WTC11 (cell line): Measurements from ENCODE around the gene ISG20. TPM values are rescaled to one million over a fixed set of nuclear protein-coding genes. Genes with fewer than 3 reads are reported as not detected.

Source experiments
- ATAC-seq: fragments of 200-7000 bp; cut with Tn5 transposase; 2 replicates; pipeline ENCODE4 v1.10.0; 2021; ENCODE audit warnings: mild to moderate bottlenecking, moderate library complexity
- CTCF ChIA-PET: fragments of 300-600 bp; sonication (Branson Sonifier 250); formaldehyde crosslinking; loops from one replicate; lab custom pipeline; 2021; ENCODE audit warnings: antibody characterized with exemption; lab: Charles Lee
- POLR2A ChIA-PET: fragments of 350-600 bp; sonication (Branson Sonifier 250); formaldehyde crosslinking; loops from one replicate; lab custom pipeline; 2021; ENCODE audit warnings: antibody characterized with exemption; lab: Charles Lee
- DNase-seq: peaks from one replicate; pipeline ENCODE4 v3.0.0; 2021; ENCODE audit warnings: low spot score
- H3K27ac Mint-ChIP-seq: 2 replicates; pipeline ENCODE4 v1.8.0; 2021; ENCODE audit warnings: mixed read lengths
- H3K27me3 Mint-ChIP-seq: 2 replicates; pipeline ENCODE4 v1.8.0; 2021; ENCODE audit warnings: low read depth, mild to moderate bottlenecking, moderate library complexity, mixed read lengths
- H3K36me3 Mint-ChIP-seq: 2 replicates; pipeline ENCODE4 v1.8.0; 2021; ENCODE audit warnings: mixed read lengths
- H3K4me1 Mint-ChIP-seq: 2 replicates; pipeline ENCODE4 v1.8.0; 2022; ENCODE audit warnings: mixed read lengths
- H3K4me3 Mint-ChIP-seq: 2 replicates; pipeline ENCODE4 v1.8.0; 2021; ENCODE audit warnings: mild to moderate bottlenecking, moderate library complexity, mixed read lengths
- H3K9me3 Mint-ChIP-seq: 2 replicates; pipeline ENCODE4 v1.8.0; 2021; ENCODE audit warnings: mixed read lengths
- CDX4 ChIP-seq: fragments of 250-450 bp; sonication (Bioruptor Pico); IDR thresholded peaks from 2 replicates; pipeline ENCODE4 v1.9.0; 2021; ENCODE audit warnings: moderate library complexity, mild to moderate bottlenecking, inconsistent platforms, borderline replicate concordance
- E2F5 ChIP-seq: sonication (generic); formaldehyde crosslinking; IDR thresholded peaks from 2 replicates; pipeline ENCODE4 v1.8.1; 2022; ENCODE audit warnings: mild to moderate bottlenecking, moderate library complexity, missing genetic modification reagents
- ESRRA ChIP-seq: sonication (generic); formaldehyde crosslinking; IDR thresholded peaks from 2 replicates; pipeline ENCODE4 v1.8.1; 2022; ENCODE audit warnings: mild to moderate bottlenecking, missing genetic modification reagents, borderline replicate concordance
- GABPB1 ChIP-seq: sonication (generic); formaldehyde crosslinking; IDR thresholded peaks from 2 replicates; pipeline ENCODE4 v1.8.1; 2023; ENCODE audit warnings: mild to moderate bottlenecking, missing genetic modification reagents
- GTF2I ChIP-seq: fragments of 250-450 bp; sonication (Bioruptor Pico); conservative IDR thresholded peaks from 2 replicates; pipeline ENCODE4 v1.4.0; 2021; ENCODE audit warnings: mild to moderate bottlenecking
- JUN ChIP-seq: sonication (generic); formaldehyde crosslinking; IDR thresholded peaks from 2 replicates; pipeline ENCODE4 v1.8.0; 2023; ENCODE audit warnings: mild to moderate bottlenecking, missing genetic modification reagents
- NFE2L1 ChIP-seq: sonication (generic); formaldehyde crosslinking; IDR thresholded peaks from 2 replicates; pipeline ENCODE4 v1.8.1; 2023; ENCODE audit warnings: missing genetic modification reagents
- SP1 ChIP-seq: sonication (generic); formaldehyde crosslinking; conservative IDR thresholded peaks from 2 replicates; pipeline ENCODE4 v1.8.1; 2022; ENCODE audit warnings: missing genetic modification reagents
- USF2 ChIP-seq: sonication (generic); formaldehyde crosslinking; IDR thresholded peaks from 2 replicates; pipeline ENCODE4 v1.8.1; 2023; ENCODE audit warnings: mild to moderate bottlenecking, missing genetic modification reagents, moderate library complexity
- ZBTB21 ChIP-seq: sonication (generic); formaldehyde crosslinking; IDR thresholded peaks from 2 replicates; pipeline ENCODE4 v1.8.1; 2023; ENCODE audit warnings: mild to moderate bottlenecking, missing genetic modification reagents, borderline replicate concordance
- ZNF121 ChIP-seq: sonication (generic); formaldehyde crosslinking; IDR thresholded peaks from 2 replicates; pipeline ENCODE4 v1.8.0; 2023; ENCODE audit warnings: missing genetic modification reagents
- ZNF232 ChIP-seq: sonication (generic); formaldehyde crosslinking; IDR thresholded peaks from 2 replicates; pipeline ENCODE4 v1.8.0; 2022; ENCODE audit warnings: mild to moderate bottlenecking, missing genetic modification reagents
- ZNF263 ChIP-seq: sonication (generic); formaldehyde crosslinking; IDR thresholded peaks from 2 replicates; pipeline ENCODE4 v1.8.1; 2022; ENCODE audit warnings: low read depth, mild to moderate bottlenecking, moderate library complexity, missing genetic modification reagents
- ZNF425 ChIP-seq: fragments of 250-450 bp; sonication (Bioruptor Pico); conservative IDR thresholded peaks from 2 replicates; pipeline ENCODE4 v1.9.0; 2021; ENCODE audit warnings: mild to moderate bottlenecking
- ZNF512 ChIP-seq: sonication (generic); formaldehyde crosslinking; IDR thresholded peaks from 2 replicates; pipeline ENCODE4 v1.8.1; 2022; ENCODE audit warnings: missing genetic modification reagents, borderline replicate concordance
- ZNF532 ChIP-seq: fragments of 250-450 bp; sonication (Bioruptor Pico); IDR thresholded peaks from 2 replicates; pipeline ENCODE4 v1.9.0; 2021; ENCODE audit warnings: mild to moderate bottlenecking, borderline replicate concordance
- total RNA-seq: library from RNA; stranded (reverse); gene quantifications from 3 replicates; pipeline ENCODE4 v1.2.3, GENCODE V29; 2021

ISG20 gene
- total RNA-seq, 1 experiment from 2014 or later, result 5.6 TPM

- no peak for TF ChIP-seq USF2 (CRISPR knock-in tag)
- TF ChIP-seq GABPB1, result no peak
Observed at GRCh38 chr15:88653200-88654064, 14.6 kb downstream of the ISG20 start (continued).

- DNase-seq, result no peak
- ATAC-seq, result no peak
- H3K4me3 Mint-ChIP-seq, result no peak overlapping the region
- no peaks in the 10 kb centered on the region for H3K27me3 Mint-ChIP-seq
- no peaks in the 10 kb centered on the region for H3K36me3 Mint-ChIP-seq
- no peak overlapping the region; the same call in 1 of the 2 replicates for H3K27ac Mint-ChIP-seq
- ChIA-PET POLR2A (no interaction called here), CTCF (interaction anchor here (0.8 kb wide), 1 partner anchor 170 kb away, joined by 3 read pairs; no protein-coding TSS in a partner anchor)
- H3K4me1 Mint-ChIP-seq, result peaks cover 20% of the 10 kb centered on the region
- H3K9me3 Mint-ChIP-seq, result no peaks in the 10 kb centered on the region
- TF ChIP-seq NFE2L1 (CRISPR knock-in tag), result no peak
- TF ChIP-seq ESRRA (CRISPR knock-in tag), result no peak
- TF ChIP-seq SP1 (CRISPR knock-in tag), result no peak
- TF ChIP-seq USF2 (CRISPR knock-in tag), result no peak
- no peak for TF ChIP-seq ZNF263 (CRISPR knock-in tag)
- no peak for TF ChIP-seq ZBTB21 (CRISPR knock-in tag)
- TF ChIP-seq ZNF232 (CRISPR knock-in tag), result no peak
- no peak for TF ChIP-seq ZNF121 (CRISPR knock-in tag)
- TF ChIP-seq E2F5 (CRISPR knock-in tag), result no peak
- no peak for TF ChIP-seq ZNF425
- no peak for TF ChIP-seq CDX4 (CRISPR knock-in tag)
- TF ChIP-seq ZNF512 (CRISPR knock-in tag), result no peak
- TF ChIP-seq GTF2I (CRISPR knock-in tag), result no peak
- no peak for TF ChIP-seq JUN (CRISPR knock-in tag)
- TF ChIP-seq ZNF532 (CRISPR knock-in tag), result no peak
Observed at GRCh38 chr15:88654430-88655102, 15.8 kb downstream of the ISG20 start.
